Activated CD8-positive, alpha-beta T cell treated with anti-CD3 and anti-CD28 coated beads for 36 hours (primary cell): ENCODE measurements around the gene ELF1. TPM values are rescaled to one million over a fixed set of nuclear protein-coding genes. Genes with fewer than 3 reads are reported as not detected.
"Not testable (repeated sequence)": the region's sequence is repeated elsewhere in the genome, so short reads cannot be mapped to it uniquely, and the experiment has no call there.

ENCODE experiments used
- ATAC-seq: fragments of 200-7000 bp; cut with Tn5 transposase; one replicate; pipeline ENCODE4 v1.10.0; 2021; ENCODE audit warnings: mild to moderate bottlenecking, moderate library complexity
- CTCF ChIA-PET: fragments of 350-600 bp; sonication (Branson Sonifier 250); formaldehyde crosslinking; loops from one replicate; lab custom pipeline; 2021; ENCODE audit warnings: antibody characterized with exemption; lab: Charles Lee
- POLR2A ChIA-PET: fragments of 350-600 bp; sonication (Branson Sonifier 250); formaldehyde crosslinking; loops from one replicate; lab custom pipeline; 2021; ENCODE audit warnings: antibody characterized with exemption; lab: Charles Lee
- DNase-seq: peaks from one replicate; pipeline ENCODE4 v3.0.0-alpha.2; 2020
- H3K27ac Mint-ChIP-seq: one replicate; pipeline ENCODE4 v1.8.0; 2021; ENCODE audit warnings: mild to moderate bottlenecking, mixed read lengths
- H3K27me3 Mint-ChIP-seq: one replicate; pipeline ENCODE4 v1.8.0; 2021; ENCODE audit warnings: mixed read lengths
- H3K36me3 Mint-ChIP-seq: one replicate; pipeline ENCODE4 v1.8.0; 2021; ENCODE audit warnings: low read depth, mixed read lengths
- H3K4me1 Mint-ChIP-seq: one replicate; pipeline ENCODE4 v1.8.0; 2021; ENCODE audit warnings: low read depth, mixed read lengths
- H3K4me3 Mint-ChIP-seq: one replicate; pipeline ENCODE4 v1.8.0; 2021; ENCODE audit warnings: mild to moderate bottlenecking, moderate library complexity, mixed read lengths
- H3K9me3 Mint-ChIP-seq: one replicate; pipeline ENCODE4 v1.8.0; 2021; ENCODE audit warnings: mixed read lengths
- intact Hi-C: fragments of 100-400 bp; cut with micrococcal nuclease; formaldehyde crosslinking; loops from one replicate; pipeline ENCODE4 v1.10.0; 2022
- total RNA-seq, 2 experiments: library from RNA; stranded (reverse); gene quantifications; one replicate each; pipeline ENCODE4 v1.2.3, GENCODE V29; 2021
- TF ChIP-seq, protein P1 (sequence below): fragments of 200-600 bp; IDR thresholded peaks from one replicate; pipeline ENCODE4 v1.8.0; 2022; ENCODE audit warnings: antibody characterized with exemption, mild to moderate bottlenecking

The ELF1 gene
- total RNA-seq, 2 experiments from 2014 or later: 85.2 to 88.2 TPM

DNA sequence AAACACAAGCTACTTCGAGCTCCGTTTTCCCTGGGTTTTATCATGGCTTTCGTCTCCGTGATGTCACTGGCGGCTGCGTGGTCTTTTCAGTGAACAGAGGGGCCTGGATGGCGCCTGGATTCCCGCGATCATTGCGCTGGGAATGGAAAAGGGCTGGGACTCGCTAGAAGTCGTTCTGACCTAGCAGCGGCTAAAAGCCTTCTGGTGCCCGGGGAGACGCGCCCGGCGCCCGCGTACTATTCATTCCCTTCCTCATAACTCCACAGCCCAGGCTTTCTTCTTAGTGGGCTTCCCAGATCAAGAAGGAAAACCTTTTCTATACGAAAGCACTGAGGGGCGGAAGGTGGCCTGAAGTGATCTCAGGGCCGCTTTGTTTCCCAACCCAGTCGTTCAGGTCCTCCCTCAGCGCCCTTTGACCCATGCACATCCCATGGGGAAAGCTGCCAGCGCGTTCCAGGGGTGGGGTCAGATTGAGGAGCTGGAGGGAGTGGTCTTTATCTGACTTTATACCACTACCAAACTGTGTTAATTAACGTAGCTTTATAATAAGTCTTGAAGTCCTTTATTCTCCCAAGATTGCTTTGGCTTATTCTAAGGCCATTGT, 96.6 kb downstream of the ELF1 start:
- Mint-ChIP-seq H3K27me3 (no peaks in the 10 kb centered on the region), H3K4me3 (peak overlapping the region; percentile 52), H3K27ac (peak overlapping the region; percentile 77), H3K9me3 (no peaks in the 10 kb centered on the region), H3K36me3 (peaks cover 5% of the 10 kb centered on the region), H3K4me1 (peaks cover 17% of the 10 kb centered on the region)
- ATAC-seq (no peak), DNase-seq (no peak)
- POLR2A ChIA-PET: interaction anchor here (0.8 to 1.9 kb wide), 9 partner anchors 11 to 139 kb away, joined by 3 to 11 read pairs (median 5); partner anchors contain the start of genes ELF1, SLC25A15 and WBP4
- TF ChIP-seq, protein P1, sequence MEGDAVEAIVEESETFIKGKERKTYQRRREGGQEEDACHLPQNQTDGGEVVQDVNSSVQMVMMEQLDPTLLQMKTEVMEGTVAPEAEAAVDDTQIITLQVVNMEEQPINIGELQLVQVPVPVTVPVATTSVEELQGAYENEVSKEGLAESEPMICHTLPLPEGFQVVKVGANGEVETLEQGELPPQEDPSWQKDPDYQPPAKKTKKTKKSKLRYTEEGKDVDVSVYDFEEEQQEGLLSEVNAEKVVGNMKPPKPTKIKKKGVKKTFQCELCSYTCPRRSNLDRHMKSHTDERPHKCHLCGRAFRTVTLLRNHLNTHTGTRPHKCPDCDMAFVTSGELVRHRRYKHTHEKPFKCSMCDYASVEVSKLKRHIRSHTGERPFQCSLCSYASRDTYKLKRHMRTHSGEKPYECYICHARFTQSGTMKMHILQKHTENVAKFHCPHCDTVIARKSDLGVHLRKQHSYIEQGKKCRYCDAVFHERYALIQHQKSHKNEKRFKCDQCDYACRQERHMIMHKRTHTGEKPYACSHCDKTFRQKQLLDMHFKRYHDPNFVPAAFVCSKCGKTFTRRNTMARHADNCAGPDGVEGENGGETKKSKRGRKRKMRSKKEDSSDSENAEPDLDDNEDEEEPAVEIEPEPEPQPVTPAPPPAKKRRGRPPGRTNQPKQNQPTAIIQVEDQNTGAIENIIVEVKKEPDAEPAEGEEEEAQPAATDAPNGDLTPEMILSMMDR: no peak
- intact Hi-C loops: no loop called here
- CTCF ChIA-PET: interaction anchor here (1.0 to 1.9 kb wide), 11 partner anchors 10 to 138 kb away, joined by 3 to 11 read pairs (median 4); no protein-coding TSS in a partner anchor

DNA sequence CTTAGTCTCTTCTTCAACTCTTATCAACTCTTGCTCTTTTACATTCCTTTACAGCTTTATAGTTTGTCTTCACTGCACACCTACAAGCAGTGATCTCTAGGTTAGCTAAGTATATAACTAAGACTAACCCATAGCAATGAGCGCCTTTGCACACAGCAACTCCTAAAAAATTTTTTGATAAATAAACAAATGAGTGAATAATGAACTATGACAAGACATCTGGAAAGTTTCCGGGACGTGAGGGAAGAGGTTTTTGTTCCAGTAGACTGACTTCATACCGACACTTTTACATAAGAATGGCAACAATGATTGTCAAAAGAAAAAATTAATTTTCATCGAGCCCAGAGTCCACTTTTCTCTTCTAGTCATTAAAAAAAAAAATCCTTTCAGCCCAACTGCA, 98.3 kb downstream of the ELF1 start:
- H3K4me1 Mint-ChIP-seq: peaks cover 29% of the 10 kb centered on the region

DNA sequence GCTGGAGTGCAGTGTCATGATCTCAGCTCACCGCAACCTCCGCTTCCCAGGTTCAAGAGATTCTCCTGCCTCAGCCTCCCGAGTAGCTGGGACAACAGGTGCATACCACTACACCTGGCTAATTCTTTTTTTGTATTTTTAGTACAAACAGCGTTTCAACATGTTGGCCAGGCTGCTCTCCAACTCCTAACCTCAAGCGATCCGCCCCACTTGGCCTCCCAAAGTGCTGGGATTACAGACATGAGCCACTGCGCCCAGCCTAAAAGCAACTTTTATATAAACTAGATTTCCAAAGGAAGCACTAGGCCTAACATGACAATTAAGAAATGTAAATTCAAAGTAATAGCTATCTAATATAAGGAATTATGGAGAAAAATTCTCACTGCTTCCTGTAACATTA, 99.2 kb downstream of the ELF1 start:
- H3K4me3 Mint-ChIP-seq: peak overlapping the region; percentile 87
- DNase-seq, ATAC-seq, H3K9me3 Mint-ChIP-seq, intact Hi-C loops, H3K36me3 Mint-ChIP-seq, H3K27me3 Mint-ChIP-seq, H3K27ac Mint-ChIP-seq: not testable (repeated sequence)
- ChIA-PET CTCF (interaction anchor here (1.1 to 2.3 kb wide), 2 partner anchors 142 to 152 kb away, joined by 3 to 5 read pairs; no protein-coding TSS in a partner anchor), POLR2A (interaction anchor here (1.8 to 1.9 kb wide), 2 partner anchors 9 to 121 kb away, joined by 5 to 6 read pairs; no protein-coding TSS in a partner anchor)
- peaks cover 37% of the 10 kb centered on the region for H3K4me1 Mint-ChIP-seq

More for the DNA sequence above, 98.3 kb downstream of the ELF1 start:
- ChIA-PET CTCF (interaction anchor here (0.8 to 2.3 kb wide), 13 partner anchors 10 to 302 kb away, joined by 3 to 11 read pairs (median 4); no protein-coding TSS in a partner anchor), POLR2A (interaction anchor here (1.0 to 1.9 kb wide), 10 partner anchors 8 to 141 kb away, joined by 3 to 11 read pairs (median 4); partner anchors contain the start of genes ELF1 and WBP4)
- Mint-ChIP-seq H3K9me3 (no peaks in the 10 kb centered on the region), H3K36me3 (peaks cover 3% of the 10 kb centered on the region), H3K27me3 (no peaks in the 10 kb centered on the region), H3K4me3 (peak overlapping the region; percentile 87), H3K27ac (peak overlapping the region; percentile 88)
- ATAC-seq (no peak), DNase-seq (no peak)
- TF ChIP-seq, protein P1: no peak
- intact Hi-C loops: no loop called here

DNA sequence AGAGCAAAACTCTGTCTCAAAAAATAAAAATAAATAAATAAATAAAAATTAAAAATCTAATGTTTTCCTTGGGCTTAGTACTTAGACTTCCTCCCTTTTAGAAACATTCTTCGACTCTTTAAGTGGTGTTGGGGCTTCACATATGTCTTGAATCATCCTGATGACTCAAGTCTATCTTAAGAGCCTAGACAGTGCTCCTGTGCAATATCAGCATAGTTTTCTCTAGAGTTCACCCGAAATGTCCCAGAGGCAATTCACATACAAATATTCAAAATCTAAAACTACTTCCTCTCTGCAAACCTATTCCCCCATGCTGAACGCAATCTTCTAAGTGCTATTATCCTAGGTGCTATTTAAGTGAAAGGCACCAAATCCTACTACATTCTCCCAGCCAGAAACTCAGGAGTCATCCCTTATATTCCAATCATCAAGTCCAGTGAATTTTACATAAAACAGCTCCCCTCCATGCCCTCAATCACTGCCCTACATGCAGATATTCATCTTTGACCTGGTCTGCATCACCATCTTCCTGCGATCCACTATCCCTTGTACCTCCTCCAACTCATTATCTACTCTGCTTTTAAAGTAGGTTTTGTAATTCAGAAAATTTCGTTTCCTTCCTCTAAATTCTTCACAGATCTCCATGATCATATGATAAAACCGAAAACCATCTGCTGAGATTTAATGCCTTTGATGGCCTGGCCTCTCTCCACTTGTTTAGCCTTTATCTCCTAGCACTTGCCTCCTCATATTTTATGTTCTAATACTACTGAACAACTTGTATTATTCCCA, 102.7 kb downstream of the ELF1 start:
- Mint-ChIP-seq H3K4me1 (peaks cover 37% of the 10 kb centered on the region), H3K36me3 (peaks cover 3% of the 10 kb centered on the region), H3K27me3 (no peaks in the 10 kb centered on the region), H3K27ac (no peak overlapping the region), H3K4me3 (no peak overlapping the region), H3K9me3 (no peaks in the 10 kb centered on the region)
- ATAC-seq: no peak
- ChIA-PET POLR2A (interaction anchor here (0.9 kb wide), 1 partner anchor 117 kb away, joined by 3 read pairs; no protein-coding TSS in a partner anchor), CTCF (no interaction called here)
- TF ChIP-seq, protein P1: no peak
- DNase-seq: no peak
- intact Hi-C loops: no loop called here

DNA sequence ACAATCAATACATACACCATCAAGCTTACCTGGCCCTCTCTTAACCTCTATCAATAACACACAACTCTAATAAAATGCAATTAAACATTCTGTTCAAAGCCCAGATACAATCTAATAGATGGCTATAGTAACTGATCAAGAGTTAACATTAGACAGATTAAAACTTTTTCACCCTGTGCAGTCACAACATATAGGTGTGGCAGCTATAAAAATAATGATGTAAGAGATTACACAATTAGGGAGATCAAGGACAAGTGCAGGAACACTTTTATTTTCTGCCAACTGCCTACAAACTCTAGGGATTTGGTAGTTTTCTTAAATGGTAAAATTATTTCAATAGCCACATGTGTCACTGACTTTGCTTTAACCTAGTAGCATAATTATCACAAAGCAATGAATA, 104.3 kb downstream of the ELF1 start:
- H3K4me3 Mint-ChIP-seq, ATAC-seq, H3K9me3 Mint-ChIP-seq, DNase-seq, H3K27ac Mint-ChIP-seq, H3K27me3 Mint-ChIP-seq, H3K36me3 Mint-ChIP-seq, intact Hi-C loops: not testable (repeated sequence)
- CTCF ChIA-PET: interaction anchor here (1.4 kb wide), 1 partner anchor 37 kb away, joined by 3 read pairs; no protein-coding TSS in a partner anchor
- H3K4me1 Mint-ChIP-seq: peaks cover 39% of the 10 kb centered on the region
- POLR2A ChIA-PET: interaction anchor here (0.6 kb wide), 1 partner anchor 13 kb away, joined by 3 read pairs; no protein-coding TSS in a partner anchor
